NK-92 (cell line): ENCODE data around the gene CHST15.

ENCODE experiments used
- DNase-seq: peaks from one replicate; lab custom pipeline; 2025; ENCODE audit not compliant: unreplicated experiment; lab: John Stamatoyannopoulos, UW

Gene CHST15

GRCh38 chr10:123972481-123973401, 120.7 kb downstream of the CHST15 start:
- no peak for DNase-seq

GRCh38 chr10:123970927-123971286, 122.5 kb downstream of the CHST15 start:
- no peak for DNase-seq

- no peak for DNase-seq
These were observed 123.0 kb downstream of the CHST15 start for GRCh38 chr10:123970207-123970926.

GRCh38 chr10:123967626-123968243, 125.7 kb downstream of the CHST15 start:
- DNase-seq, result no peak

GRCh38 chr10:123966896-123967231, 126.5 kb downstream of the CHST15 start:
- no peak for DNase-seq

- DNase-seq, result no peak
These were observed 127.2 kb downstream of the CHST15 start for GRCh38 chr10:123965973-123966895.

GRCh38 chr10:123964953-123965352, 128.4 kb downstream of the CHST15 start:
- DNase-seq, result no peak

- no peak for DNase-seq
These were observed 130.5 kb downstream of the CHST15 start for GRCh38 chr10:123962756-123963530.

- DNase-seq, result no peak
These were observed 135.2 kb downstream of the CHST15 start for GRCh38 chr10:123958241-123958640.
